NCI-H774 (cell line): ENCODE measurements around the gene SLC29A3.
"Not testable (repeated sequence)": the region's sequence is repeated elsewhere in the genome, so short reads cannot be mapped to it uniquely, and the experiment has no call there.

Experiments
- DNase-seq: peaks from one replicate; lab custom pipeline; 2025; lab: John Stamatoyannopoulos, UW

SLC29A3 gene

DNA sequence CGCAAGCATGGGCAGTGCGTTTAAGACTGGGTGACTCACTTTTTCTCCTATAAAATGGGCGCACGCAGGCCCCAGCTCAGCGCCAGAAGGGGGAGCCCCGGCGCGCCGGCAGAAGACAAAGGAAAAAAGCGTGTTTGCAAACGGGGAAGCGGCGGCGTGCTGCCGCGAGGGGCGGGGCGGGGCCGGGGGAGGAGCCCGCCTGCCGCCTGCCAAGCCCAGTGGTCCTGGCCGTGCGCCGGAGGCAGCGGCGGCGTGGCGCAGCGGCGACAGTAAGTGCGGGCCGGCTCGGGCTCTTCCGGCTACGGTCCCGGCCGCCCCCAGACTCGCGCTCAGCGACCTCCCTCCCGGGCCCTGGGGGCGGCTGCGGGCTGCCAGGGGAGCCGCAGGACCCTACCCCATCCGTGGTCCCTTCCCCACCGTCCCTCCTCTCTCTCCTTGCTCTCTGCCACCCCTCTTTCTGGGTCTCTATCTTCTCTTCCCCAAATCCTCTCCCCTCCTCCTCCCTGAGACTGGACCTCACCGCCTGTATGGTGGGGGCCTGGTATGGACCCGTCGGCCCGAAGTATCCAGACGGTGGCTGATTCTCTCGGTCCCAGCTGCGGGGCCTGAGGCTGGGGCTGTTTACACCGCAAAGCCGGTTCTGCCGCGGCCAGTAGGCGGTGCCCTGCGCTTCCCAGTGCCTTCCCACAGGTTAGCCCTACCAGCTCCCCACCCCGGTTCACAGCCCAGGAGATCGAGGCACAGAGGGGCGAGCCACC, at the start of gene SLC29A3:
TSS of gene SLC29A3 (plus strand) at position 218 of the 758 bp plus-strand sequence. CDS start at position 269, 51 bp downstream.
- peak; percentile 80 for DNase-seq

DNA sequence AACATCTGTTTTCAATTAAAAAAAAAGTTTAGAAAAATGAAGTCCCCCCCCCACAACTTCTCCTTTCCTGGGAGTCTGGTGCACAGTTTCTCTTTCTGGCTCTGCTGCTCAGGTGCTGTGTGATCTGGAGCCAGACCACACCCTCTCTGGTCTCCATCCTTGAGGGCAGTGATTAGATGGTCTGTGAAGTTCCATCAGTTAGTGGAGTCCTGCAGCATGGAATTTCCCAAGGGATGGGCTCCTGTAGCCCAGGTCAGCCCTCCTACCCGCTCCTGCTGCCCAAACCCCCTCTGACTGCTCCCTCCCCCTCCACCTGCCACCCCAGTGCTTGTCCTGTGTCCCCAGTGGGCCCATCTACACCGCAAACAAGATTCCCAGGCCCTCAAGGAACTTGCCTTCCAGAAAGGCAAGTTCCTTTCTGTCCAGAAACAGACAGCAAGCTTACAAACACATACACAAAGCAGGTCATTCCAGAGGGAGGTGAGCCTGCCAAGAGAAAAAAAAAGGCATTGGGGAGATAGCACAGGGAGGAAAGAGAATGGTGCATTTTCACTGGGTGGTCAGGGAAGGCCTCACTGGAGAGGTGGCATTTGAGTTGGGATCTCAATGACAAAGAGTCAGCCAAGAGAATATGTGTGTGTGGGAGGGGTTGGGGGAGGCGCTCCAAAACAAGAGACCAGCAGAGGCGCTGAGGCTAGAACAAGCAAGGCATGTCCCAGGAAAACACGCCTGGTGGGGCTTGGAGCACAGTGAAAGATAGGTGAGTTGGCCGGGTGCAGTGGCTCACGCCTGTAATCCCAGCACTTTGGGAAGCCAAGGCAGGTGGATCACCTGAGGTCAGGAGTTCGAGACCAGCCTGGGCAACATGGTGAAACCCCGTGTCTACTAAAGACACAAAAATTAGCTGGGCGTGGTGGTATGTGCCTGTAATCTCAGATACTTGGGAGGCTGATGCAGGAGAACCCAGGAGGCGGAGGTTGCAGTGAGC, 49.5 kb upstream of the SLC29A3 start:
- no peak for DNase-seq

DNA sequence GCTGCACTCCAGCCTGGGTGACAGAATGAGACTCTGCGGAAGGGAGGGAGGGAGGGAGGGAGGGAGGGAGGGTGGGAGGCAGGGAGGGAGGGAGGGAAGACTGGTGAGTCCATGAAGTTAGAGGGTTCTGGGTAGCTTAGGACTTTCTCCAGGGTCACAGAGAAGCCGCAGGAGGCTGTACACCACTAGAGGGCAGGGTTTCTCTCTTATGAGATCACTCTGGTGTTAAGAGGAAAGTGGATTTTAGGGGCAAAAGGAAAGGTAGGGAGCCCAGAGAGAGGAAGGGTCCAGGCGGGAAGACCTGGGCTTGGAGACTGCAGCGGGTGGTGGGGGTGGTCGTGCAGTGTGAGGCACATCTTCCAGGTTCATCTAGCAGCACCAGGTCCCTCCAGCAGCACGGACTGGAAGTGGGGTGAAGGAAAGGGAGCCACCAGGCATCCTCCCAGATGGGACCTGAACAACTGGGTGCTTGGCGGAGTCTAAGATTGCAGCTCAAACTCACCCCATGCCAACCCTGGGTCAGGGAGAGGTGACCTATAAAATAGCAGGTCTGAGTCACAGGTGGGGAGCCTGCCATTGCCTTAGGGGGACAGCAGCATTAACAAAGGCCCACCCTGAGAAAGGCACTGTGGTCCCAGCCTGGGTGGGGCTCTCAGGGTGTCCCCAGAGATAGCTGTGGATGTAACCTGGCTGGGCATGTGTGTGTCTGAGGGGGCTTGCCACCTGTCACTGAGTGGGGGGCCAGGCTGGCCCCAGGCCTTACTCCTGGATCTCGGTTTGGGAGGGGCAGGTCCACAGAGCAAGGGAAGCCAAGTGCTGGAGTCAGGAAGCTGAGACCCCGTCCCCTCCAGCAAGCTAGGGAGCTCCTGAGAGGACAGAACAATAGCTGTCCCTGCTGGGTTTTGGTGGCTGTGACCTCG, 48.5 kb upstream of the SLC29A3 start:
- peak; percentile 5 for DNase-seq

DNA sequence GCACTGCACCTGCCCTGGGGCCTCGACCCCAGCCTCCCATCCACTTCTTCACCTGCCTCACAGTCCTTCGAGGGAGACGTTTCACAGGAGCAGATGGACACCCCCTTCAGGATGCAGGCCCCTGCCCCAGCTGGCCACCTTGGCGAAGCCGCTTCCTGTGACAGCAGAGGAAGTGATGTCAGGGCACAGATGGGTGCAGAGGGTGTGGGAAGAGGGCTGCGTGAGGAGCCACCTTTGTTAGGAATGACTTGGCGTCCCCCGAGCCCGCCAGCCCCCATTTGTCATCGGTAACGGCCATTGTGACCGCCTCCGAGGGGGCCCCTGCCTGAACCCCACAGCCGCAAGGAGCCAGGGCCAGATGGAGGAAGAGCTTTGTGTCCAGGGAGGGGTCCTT, 47.4 kb upstream of the SLC29A3 start:
- no peak for DNase-seq

DNA sequence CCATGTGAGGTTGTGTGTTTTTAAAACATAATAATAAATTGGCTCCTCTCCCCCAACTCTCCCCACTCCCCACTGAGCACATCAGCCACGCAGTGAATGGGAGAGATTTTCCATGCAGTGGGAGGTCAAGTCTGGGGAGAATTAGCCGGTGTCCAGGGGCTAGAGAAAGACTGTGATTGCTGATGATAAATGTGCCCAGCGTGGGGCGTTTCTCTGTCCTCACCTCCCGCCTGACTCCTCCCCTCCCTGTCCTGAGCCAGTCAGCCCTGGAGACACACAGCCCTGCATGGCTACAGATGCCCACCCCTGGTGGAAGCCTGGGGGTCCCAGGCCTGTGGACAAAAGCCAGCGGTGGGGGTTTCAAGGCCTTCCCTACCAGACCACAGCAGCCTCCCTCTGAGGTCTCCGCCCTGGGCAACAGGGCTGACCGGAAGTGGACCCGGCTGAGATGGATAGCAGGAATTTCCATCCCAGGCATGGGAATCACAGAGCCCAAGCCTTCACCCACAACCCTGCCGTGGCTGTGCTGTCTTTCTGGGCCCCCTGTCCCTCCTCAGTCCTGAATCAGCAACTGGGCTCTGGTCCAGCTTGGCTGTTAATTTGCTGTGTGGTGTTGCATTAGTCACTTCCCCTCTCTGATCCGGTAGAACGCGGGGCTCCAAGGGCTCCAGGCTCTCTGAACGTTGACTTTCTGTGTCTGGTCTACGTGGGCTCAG, 46.8 kb upstream of the SLC29A3 start:
- DNase-seq: no peak

DNA sequence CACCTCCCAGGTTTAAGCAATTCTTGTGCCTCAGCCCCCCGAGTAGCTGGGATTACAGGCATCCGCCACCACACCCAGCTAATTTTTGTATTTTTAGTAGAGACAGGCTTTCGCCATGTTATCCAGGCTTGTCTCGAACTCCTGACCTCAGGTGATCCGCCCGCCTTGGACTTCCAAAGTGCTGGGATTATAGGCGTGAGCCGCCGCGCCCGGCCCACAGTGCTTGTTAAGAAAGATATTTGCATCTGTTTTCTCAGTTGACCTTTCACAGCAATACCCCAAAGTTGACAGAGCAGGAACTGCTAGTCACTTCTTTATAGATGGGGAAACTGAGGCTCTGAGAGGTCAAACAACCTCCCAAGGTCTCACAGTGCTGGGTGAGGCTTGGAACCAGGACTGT, 46.1 kb upstream of the SLC29A3 start:
- DNase-seq: not testable (repeated sequence)

DNA sequence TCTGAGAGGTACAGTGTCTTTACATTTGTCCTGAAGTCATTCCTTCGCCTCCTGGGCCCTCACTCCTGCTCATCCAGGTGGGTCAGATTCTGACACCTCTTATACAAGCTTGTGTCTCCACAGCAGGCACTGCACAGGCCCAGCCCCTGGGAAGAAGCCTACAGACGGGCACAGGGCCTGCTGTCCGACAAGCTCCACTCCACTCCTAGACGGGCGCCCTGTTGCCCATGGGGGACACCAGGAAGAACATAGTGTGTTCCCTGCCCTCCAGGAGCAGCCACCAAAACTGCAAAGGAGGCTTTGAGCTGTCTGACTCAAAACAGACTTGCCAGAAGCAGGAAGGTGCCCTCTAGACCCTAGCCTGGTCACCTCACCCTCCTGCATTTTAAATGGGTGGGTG, 45.6 kb upstream of the SLC29A3 start:
- DNase-seq: no peak

DNA sequence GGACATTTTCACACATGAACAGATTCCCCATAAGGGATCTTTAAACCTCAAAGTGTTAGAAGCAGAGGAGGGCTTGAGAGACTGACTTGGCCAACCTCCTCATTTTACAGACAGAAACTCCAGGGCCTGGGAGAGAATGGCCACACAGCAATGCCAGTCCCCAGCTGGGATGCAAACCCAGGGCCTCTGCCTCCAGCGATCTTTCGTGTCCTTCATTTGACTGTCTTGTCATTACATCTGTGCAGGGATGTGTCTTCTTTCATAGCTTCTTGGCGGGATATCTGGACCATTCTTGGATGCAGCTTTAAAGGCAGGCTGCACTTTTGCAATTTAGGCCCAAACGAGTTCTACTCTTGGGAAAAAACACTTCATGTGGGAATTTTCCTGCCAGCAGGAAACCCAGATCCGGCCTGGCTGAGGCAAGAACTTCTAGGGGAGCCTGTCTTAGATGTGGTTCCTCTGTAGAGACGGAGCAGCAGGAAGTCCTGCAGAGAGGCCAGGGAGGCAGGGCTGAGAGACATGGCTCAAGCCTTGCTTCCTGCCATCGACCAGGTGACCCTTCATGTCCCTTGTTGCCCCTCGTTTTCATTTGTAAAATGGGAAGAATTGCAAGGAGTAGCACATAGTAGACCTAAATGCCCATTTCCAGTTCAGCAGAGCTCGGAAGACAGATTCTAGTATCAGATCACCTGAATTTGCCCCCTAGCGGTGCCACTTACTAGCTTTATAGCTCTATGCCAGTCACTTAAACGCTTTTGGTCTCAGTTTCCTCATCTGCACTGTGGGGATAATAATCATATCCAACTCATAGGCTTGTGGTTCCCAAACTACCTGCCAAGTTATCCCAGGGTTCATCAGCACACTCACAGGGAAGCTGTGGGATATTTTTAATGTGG, 43.9 kb upstream of the SLC29A3 start:
- DNase-seq: no peak

DNA sequence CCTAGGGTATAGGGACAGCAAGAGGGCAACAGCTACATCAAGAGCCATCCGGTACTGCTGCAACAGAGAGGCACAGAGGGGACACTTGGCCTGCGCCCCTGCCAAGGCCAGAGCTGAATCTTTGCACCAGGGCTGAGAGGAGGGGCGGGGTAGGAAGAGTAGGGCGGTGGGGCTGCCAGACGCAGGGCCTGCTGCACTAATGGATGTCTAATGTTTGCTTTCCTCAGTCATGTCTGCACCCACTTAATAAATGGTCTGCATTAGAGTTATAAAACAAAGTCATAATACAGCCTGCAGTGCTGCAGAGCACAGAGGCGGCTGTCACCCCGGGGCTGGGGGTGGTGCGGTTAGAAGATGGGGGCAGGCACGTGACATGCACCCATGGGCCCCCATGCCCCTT, 42.2 kb upstream of the SLC29A3 start:
- no peak for DNase-seq

DNA sequence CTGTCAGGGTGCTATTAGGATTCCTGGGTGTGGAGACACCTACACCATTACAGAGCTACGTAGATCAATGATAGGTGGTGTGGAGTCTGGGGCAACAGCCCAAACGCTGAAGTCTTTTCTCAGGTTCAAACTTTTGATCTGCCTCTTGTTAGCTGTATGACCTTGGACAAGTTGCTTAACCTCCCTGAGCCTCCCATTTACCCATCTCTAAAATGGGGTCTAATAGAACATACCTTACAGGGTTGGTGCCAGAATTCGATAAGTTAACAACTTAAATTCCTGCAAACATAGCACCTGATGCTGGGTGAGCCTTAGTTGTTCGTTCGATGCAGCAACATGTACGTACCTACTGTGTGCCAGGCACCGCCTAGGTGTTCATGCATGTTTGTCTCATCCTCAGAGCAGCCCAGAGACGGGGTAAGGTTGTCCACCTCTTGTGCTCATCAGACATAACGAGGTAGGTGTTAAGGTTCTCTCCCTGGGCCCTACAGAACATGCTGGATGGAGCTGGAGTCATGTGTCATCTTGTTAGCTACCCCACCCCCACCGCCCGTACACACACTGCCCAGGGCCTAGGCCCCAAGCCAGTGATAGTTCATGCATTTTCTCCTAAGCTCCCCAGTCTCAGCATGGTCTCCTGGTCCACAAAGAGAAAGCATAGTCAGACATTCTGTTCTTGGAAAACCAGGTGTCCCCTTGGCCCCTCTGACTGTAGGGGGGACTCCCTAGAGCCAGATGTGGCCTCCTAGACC, 41.0 kb upstream of the SLC29A3 start:
- DNase-seq: no peak

DNA sequence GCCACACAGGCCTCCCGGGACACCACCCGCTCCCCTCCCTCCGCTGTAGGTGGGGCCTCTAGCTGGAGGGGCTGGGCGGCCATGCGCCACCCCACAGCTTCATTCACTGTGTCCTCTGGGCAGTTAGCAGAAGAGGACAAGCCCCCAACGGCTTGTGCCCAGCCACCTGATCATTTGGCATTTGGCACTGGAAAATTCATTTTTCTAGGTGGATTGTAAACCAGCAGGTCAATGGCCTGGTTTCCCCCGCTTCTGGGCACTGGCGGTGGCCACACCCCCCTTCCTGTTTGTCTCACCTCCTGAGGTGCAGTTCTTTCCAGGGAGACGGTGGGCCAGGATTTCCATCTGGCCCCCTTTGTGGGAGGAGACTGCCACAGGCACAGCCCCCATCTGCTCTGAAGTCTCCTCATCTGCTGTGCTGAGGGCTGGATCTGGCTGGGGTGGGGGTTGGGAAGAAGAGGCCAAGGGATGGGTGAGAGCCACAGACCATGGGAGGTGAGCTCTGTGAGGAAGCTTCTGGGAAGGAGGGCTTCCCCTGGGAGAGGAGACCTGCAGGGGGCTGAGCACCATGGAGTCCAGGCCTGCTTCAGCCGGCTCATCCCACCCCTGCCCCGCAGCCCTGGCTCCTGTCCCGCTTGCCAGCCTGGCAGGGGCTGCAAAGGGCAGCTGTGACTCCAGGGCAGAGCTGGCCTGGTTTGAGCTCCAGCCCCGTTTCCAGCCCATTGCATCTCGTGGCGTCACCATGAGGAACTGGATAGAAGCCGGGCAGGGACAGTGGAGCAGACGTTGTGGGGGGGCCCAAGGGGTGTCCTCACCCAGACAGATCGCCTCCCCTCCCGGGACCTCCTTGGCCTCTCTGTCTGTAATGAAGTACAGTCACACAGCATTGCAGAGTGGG, 40.1 kb upstream of the SLC29A3 start:
- no peak for DNase-seq

DNA sequence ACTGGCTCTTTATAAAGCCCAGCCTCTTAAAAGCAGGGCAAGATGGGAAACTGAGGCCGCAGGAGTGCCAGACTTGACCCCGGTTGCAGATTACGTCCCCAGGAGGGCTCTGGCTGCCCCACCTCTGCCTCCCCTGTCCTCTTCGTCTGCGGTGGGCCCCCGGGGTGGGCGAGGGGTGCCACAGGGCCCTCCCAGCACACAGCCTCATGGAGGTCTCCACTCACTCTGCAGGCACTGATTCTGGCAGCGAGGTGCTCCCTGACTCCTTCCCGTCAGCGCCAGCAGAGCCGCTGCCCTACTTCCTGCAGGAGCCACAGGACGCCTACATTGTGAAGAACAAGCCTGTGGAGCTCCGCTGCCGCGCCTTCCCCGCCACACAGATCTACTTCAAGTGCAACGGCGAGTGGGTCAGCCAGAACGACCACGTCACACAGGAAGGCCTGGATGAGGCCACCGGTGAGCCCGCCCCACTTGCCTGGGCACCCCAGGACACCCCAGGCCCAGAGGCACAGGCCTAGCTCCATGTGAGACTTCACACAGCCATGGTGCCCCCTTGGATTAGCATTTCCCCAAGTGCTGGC, 39.4 kb upstream of the SLC29A3 start:
- DNase-seq: no peak

DNA sequence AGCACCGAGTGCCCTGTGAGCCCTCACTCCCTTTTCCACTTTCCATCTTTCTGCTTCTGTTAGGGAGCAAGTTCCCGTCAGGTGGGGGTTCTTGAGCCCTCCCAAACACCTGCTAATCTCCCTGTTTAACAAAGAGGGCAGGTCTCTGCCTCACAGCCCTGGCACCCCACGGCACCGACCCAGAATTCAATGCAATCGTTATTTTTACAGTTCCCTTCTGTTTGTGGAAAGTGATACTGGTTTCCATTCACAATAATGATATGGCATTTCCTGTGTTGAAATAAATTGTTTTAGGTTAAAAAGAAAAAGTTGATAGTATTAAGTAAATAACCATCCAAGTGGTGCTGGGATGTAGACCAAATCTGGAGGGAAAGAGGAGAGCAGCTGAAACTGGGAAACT, 38.8 kb upstream of the SLC29A3 start:
- no peak for DNase-seq

DNA sequence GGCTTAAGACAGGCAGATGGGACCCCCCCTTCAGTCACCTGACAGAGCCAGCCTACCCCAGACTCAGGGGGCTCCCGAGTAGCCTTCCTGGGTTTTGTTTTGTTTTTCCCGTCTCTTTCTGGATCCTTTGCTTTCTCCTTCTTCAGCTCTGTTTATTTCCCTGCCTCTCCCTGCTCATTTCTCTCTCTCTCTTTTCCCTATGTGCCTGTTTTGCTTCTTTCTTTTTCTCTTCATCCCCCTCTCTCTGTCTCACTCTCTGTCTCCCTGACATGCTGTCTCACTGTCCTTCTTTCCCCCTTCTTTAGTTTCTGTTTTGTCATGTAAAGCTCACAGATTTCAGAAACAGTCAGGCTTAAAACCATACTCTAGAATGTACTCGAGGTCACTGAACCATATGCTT, 38.2 kb upstream of the SLC29A3 start:
- DNase-seq: no peak

DNA sequence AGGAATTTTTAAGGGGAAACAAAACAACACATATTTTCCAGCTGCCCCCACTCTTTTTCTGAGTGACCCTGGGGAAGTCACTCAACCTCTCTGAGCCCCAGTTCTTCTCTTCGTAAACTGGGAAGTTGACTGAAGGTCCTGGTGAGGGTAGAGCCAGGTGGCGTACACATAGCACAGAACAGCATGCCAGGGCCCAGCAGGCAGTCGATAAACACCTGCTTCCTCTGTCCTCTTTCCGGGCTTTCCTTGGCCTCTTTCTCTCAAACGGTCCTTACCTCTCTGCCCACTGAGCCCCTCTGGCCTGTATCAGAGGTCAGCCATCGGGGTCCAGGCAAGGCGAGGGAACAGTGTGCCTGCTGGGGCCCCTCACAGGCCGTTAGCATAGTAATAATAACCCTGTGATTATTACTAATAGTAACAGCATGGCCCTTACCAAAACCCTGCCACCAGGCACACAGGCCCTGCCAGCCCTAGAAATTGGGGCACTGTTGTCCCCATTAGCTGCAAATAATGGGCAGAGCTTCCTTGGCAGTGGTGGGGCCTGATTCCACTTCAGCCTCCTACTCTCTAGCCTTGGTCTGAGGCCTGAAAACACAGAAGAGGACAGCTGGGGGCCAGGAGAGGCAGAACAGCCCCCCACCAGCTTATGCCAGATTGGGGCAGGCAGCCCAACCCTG, 37.3 kb upstream of the SLC29A3 start:
- no peak for DNase-seq

DNA sequence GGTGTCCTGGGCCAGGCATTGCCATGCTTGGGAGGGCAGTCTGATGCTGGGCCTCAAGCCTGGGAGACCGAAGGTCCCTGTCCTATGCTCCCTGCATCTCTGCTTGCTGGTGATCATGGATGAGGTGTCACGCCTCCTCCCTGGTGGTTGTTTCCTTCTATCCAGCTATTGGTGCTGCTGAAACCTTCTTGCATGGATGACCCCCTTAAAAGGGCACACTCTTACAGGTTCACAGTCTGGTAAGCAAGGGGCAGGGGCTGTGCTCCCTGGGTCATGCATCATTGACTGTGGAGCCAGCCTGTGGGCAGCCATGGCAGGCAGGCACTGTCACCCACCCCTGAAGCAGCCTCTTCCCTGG, 36.8 kb upstream of the SLC29A3 start:
- DNase-seq: no peak

DNA sequence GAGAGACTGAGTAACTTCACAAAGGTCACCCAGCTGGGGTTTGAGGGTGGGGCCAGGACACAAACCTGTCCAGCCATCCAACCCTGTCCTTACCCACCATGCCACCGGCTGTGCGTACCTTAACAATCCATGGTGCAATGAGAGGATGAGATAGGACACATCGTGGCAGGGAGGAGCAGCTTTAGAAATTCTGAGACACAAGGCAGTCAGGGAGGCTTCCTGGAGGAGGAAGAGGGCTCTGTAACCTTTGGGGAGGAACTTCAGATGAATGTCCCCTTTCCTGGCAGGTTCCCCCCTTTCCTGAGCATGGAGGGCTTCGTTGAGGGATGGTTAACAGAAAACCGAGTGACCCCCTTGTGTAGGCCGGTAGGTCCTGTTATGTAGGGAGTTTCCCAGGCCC, 35.6 kb upstream of the SLC29A3 start:
- DNase-seq: no peak

DNA sequence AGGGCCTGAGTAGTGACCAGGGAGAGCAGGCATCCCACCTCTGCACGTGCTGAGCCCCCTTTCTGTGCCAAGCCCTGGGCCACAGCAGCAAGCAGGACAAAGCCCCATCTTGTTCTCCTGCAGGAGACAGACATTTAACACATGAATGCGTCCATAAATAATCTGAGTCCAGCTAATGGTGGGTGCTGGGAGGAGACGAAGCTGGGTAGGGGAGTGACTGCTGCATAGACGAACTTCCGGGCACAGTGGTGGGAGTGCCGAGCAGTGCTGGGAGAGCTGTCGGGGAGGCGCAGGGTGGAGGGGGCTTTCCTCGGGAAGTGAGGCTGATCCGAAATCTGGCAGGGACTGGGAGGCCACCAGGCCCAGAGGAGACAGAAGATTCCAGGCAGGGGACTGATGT, 35.2 kb upstream of the SLC29A3 start:
- DNase-seq: no peak
